Measurements from ENCODE around the gene UGT1A9. TPM values are rescaled to one million over a fixed set of nuclear protein-coding genes. Genes with fewer than 3 reads are reported as not detected.
A peak's percentile ranks its signal among the peaks of the same experiment; 100 is the strongest.

The UGT1A9 gene
- total and polyA plus RNA-seq, 2 of the 13 experiments (the other 11 are each of a cell fraction or from before 2014, with no cell fraction given), result 0.07 TPM; not detected in 1

DNA sequence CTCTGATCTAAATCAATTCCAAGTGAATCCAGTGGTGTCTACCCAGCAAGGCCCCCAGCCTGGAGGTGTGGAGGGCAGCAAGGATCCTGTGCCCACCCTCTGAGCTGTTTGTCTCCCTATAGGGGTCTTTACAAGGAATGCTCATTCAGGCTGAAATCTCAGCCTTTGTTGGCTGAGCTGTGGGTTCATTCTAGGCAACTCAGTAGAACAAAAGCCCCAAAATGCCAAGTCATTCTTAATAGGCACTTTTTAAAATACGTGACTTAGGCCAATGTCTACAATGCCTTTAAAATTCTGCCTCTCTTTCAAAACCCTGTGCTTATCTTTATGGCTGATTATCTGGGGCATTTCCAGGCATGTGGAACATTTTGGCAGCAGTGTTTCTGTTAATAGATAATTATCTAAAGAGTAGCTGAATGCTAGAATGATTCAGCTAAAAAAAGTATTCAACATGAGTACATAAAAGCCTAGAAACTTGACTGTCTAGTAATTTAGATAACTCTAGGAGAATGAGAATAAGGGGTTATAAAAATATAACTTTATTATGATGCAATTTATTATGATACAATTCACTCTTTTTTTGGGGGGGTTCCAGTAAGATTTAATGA lies 28.4 kb downstream of the UGT1A9 start (continued):
- TF ChIP-seq KIAA2018 (CRISPR knock-in tag; IDR thresholded peaks at IDR 0.05; ENCODE audit: borderline replicate concordance), result no peak
- no peak for TF ChIP-seq NR3C1 (CRISPR knock-in tag; IDR thresholded peaks at IDR 0.05)
- peak; percentile 27; the same call in 1 of the 2 replicates for TF ChIP-seq GATA4 (IDR thresholded peaks at IDR 0.05; ENCODE audit: borderline replicate concordance, low read depth)
- no peak for TF ChIP-seq KDM2A (CRISPR knock-in tag; IDR thresholded peaks at IDR 0.05; ENCODE audit: borderline replicate concordance, low read depth)
- no peak for TF ChIP-seq TRIM24 (CRISPR knock-in tag; IDR thresholded peaks at IDR 0.05)
- TF ChIP-seq ZNF331 (CRISPR knock-in tag; IDR thresholded peaks at IDR 0.05), result no peak
- TF ChIP-seq SP1 (IDR thresholded peaks at IDR 0.05), result no peak
- no peak for TF ChIP-seq SP1 (CRISPR knock-in tag; IDR thresholded peaks at IDR 0.05)
- peak; percentile 30; the same call in 1 of the 2 replicates for TF ChIP-seq CREM (IDR thresholded peaks at IDR 0.05)
- TF ChIP-seq CREM (CRISPR knock-in tag; IDR thresholded peaks at IDR 0.05), result no peak
- no peak for TF ChIP-seq ZMAT5 (CRISPR knock-in tag; IDR thresholded peaks at IDR 0.05; ENCODE audit: borderline replicate concordance, low read depth)
- no peak for TF ChIP-seq IRF2 (CRISPR knock-in tag; IDR thresholded peaks at IDR 0.05)
- TF ChIP-seq, protein P1, sequence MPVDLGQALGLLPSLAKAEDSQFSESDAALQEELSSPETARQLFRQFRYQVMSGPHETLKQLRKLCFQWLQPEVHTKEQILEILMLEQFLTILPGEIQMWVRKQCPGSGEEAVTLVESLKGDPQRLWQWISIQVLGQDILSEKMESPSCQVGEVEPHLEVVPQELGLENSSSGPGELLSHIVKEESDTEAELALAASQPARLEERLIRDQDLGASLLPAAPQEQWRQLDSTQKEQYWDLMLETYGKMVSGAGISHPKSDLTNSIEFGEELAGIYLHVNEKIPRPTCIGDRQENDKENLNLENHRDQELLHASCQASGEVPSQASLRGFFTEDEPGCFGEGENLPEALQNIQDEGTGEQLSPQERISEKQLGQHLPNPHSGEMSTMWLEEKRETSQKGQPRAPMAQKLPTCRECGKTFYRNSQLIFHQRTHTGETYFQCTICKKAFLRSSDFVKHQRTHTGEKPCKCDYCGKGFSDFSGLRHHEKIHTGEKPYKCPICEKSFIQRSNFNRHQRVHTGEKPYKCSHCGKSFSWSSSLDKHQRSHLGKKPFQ (CRISPR knock-in tag; IDR thresholded peaks at IDR 0.05; ENCODE audit: insufficient replicate concordance), result no peak
- peak; percentile 21; the same call in 1 of the 2 replicates for TF ChIP-seq MAFF (IDR thresholded peaks at IDR 0.05; ENCODE audit: low read depth, low read length)
- no peak for TF ChIP-seq ZKSCAN8 (CRISPR knock-in tag; IDR thresholded peaks at IDR 0.05; ENCODE audit: borderline replicate concordance)
- no peak for TF ChIP-seq PAX8 (CRISPR knock-in tag; IDR thresholded peaks at IDR 0.05; ENCODE audit: borderline replicate concordance)
- peak in 1 of 2 experiments; percentile 59; a peak in 1 of 4 replicates for TF ChIP-seq EP300 (IDR thresholded peaks at IDR 0.05; ENCODE audit: low read depth in 2 of 2, low read length in 2 of 2)
- TF ChIP-seq EP300 (CRISPR knock-in tag; IDR thresholded peaks at IDR 0.05; ENCODE audit: borderline replicate concordance), result peak; percentile 74
- TF ChIP-seq GLMP (CRISPR knock-in tag; IDR thresholded peaks at IDR 0.05; ENCODE audit: borderline replicate concordance), result no peak
